Nucleus accumbens (tissue), 56 donors: ENCODE measurements around the gene NAALADL1.
"Not testable (repeated sequence)": the region's sequence is repeated elsewhere in the genome, so short reads cannot be mapped to it uniquely, and the experiment has no call there.

ENCODE experiments used
- DNase-seq, 56 donors: peaks; one replicate each; lab custom pipeline; 2025; lab: John Stamatoyannopoulos, UW

Gene NAALADL1

GRCh38 chr11:65053827-65054508 lies 4.4 kb downstream of the NAALADL1 start:
- no peak for DNase-seq

DNA sequence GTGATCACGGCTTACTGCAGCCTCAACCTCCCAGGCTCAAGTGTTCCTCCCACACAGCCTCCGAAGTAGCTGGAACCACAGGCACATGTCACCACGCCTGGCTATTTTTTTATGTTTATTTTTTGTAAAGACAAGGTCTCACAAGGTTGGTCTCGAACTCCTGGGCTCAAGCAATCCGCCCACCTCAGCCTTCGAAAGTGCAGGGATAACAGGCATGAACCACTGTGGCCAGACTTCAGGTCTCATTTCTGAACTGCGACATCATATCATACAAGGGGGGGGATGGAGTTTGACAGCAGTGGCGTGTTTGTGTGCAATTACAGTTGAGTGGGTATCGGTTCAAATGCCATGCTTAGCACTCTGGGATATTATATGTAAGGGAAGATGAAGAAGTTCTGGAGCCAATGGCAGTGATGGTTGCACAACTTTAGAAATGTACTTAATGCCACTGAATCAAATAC lies 6.9 kb downstream of the NAALADL1 start:
- no peak for DNase-seq

DNA sequence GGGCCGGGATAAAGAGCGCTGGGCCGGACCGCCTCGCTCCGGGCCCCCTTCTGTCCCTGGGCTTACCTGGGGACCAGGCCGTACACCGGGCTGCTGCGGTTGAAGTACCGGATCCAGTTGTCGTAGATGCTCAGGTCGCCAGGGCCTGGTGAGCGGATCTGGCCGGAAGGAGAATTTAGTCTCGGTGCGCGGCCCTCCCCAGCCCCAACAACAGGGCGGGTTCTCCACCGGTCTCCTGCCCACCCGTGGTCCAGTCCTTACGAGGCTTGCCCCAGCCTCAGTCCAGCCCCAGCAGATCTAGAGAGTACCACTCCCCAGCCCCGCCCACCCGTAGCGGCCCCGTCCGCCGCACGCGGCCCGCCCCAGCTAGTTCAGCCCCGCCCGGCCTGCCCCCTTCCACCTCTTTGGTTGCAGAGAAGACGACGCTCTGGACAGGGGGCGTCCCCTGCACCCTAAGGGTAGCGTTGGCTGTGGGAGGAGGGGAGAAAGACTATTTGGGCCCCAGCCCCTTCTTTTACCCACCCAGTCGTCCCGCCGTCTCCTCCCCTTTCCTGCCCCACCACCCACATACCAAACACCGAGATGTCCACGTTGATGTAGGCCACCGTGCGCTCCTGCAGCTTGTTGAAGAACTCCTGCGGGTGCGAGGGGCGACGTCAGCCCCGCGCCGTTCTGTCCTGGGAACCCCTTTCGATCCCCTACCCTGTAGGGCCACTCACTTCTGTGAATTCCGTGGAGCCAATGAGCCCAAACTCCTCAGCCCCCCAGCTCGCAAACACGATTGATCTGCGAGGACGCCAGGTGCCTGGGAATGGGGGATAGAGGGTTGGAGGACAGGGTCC lies 10.6 kb downstream of the NAALADL1 start:
- DNase-seq, result no peak

DNA sequence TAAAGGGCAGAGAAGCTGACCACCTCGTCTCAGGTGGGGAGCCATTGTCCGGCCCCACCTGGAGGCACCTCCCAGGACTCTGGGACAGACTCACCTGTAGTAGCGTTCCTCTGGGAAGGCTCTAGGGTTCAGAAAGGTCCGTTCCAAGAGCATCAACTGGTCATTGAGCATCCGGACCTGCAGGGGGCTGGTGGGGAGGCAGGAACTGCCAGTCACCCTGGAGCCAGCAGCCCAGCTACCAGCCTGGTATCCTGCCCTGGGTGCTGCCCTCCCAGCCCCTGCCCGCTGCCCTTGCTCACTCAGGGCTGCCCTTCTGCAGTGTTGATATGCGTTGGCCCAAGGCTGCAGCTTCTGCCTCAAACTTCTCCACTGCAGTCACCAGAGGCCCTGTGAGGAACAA lies 12.6 kb downstream of the NAALADL1 start:
- no peak for DNase-seq

DNA sequence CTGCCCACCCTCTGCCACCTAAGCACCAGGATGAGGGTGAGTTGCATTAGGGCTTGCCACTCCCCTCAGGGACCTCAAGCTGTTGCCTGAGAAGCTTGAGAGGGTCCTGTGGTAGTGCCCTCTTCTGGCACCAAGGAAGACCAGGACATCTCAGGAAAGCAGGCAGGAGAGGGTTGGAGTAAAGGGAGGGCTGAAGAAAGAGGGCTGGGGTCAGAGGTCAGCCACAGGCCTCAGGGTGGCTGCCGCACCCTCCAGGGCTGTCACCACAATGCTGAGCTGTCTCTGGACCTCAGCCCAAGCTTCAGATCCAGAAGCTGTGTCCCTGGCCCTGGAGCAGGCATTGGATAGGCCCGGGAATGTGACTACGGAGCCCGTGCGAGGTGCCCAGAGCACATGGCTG lies 13.3 kb downstream of the NAALADL1 start:
- no peak for DNase-seq

DNA sequence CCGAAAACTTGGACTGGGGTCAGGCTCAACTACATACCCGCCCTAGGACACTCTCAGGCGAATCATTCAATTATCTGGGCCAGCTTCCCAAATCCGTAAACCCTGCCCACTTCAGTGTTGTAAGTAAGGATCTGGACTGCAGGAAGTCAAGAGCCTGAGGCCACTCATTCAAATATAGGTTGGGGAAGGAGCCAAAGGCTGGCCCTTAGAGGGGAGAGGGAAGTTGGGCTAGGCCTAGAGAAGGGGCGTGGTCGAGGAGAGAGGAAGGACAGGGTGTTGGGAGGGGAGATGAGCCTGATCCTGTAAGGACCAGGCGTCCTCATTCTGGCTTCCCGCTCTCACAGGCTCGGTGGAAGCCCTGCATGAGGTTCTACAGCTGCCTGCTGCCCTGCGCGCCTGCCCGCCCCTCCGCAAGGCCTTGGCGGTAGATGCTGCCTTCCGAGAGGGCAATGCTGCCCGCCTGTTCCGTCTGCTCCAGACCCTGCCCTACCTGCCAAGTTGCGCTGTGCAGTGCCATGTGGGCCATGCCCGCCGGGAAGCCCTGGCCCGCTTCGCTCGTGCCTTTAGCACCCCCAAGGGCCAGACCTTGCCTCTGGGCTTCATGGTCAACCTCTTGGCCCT lies 14.4 kb downstream of the NAALADL1 start:
- peak in 12 of 56 donors; percentile 1 to 21 (median 6) for DNase-seq

DNA sequence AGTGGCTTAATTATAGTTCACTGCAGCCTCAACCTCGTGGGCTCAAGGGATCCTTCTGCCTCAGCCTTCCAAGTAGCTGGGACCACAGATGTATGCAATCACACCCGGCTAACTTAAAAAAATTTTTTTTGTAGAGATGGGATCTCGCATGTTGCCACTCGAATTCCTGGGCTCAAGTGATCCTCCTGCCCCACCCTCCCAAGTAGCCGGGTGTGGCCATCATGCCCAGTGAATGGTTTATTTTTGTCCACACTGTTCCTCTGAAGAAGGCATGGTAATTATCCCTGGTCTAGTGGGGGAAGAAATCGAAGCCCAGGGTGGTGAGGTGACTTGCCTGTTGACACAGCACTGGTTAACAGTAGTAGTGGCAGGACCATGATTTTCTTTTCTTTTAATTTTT lies 15.5 kb downstream of the NAALADL1 start:
- no peak for DNase-seq

DNA sequence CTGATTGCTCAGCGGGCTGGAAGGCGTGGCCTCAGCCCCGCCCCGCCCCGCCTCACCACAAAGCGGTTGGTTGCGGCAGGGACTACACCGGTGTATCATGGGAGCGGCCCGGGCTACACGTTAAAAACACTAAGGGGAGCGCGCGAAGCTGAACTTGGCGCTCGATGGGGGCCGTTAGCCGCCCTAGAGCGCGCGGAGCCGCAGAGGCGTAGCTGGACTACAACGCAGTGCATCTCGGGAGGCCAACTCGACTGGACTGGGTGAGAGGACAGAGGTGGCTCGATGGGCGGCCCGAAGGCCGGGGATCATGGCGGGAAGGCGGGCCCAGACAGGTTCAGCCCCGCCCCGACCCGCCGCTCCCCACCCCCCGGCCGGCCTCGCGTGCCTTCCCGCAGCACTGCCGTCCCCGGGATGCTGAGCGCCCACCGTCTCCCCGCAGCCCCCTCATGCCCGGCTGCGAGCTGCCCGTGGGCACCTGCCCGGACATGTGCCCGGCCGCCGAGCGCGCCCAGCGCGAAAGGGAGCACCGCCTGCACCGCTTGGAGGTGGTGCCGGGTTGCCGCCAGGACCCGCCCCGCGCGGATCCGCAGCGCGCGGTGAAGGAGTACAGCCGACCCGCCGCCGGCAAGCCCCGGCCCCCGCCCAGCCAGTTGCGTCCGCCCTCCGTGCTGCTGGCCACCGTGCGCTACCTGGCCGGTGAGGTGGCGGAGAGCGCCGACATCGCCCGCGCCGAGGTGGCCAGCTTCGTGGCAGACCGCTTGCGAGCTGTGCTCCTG lies 17.3 kb downstream of the NAALADL1 start, which contains the start of gene SAC3D1:
TSS of gene SAC3D1 (plus strand) at position 364 of the 776 bp plus-strand sequence. CDS start at position 447, 83 bp downstream.
- peak in 55 of 56 donors; percentile 60 to 97 (median 84) for DNase-seq

GRCh38 chr11:65040520-65040846 lies 17.9 kb downstream of the NAALADL1 start:
- DNase-seq, result no peak

GRCh38 chr11:65036931-65037330 lies 21.4 kb downstream of the NAALADL1 start:
- DNase-seq, result peak in 49 of 56 donors; percentile 2 to 83 (median 43)

DNA sequence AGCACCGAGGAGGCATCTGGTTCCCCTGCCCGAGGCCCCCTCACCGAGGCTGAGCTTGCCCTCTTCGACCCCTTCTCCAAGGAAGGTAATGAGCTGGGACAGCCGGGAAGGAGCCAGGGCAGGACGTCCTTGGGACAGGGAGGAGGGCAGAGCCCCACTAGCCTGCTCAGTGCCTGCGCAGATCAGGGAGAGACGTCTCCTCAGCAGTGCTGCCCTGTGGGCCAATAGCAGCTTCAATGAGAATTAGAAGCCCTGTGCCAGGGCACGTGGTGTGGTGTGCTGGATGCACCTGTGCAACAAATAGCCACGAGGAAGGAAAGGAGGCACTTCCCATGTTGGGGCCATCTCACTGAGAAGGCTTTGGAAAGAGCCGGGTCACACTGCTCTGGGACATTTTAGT lies 22.8 kb downstream of the NAALADL1 start:
- no peak for DNase-seq

DNA sequence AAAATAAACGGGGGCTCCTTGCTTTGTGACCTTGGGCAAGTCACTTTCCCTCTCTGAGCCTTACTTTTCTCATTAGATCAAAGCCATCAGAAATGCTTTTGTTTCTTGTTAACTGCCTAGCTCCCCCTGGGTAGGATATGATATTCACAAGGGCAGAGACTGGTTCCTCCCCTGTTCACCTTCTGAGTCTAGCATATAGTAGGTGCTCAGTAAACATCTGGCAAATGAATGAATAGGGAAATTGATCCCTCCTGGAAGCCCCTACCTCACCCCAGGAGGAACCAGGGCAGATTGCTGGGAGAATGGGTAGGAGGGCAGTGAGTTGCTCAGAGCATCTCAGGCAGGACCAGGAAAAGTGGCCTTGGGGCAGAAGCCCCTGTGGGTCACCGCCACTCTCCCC lies 23.9 kb downstream of the NAALADL1 start:
- no peak for DNase-seq

DNA sequence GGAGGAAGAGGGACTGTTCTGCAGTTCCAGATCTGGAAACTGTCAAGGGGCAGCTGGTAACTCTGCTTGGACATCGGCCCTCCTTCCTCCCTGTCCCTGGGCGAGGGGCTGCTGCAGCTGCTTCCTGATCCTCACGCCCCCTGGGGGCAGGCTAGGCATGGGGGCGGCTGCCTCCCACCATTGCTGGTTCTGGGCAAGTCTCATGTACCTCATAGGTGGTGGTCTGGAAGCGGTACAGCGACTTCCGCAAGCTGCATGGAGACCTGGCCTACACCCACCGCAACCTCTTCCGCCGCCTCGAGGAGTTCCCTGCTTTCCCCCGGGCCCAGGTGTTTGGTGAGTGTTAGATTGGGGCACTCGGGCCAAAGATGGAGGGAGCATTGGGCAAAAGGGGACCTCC lies 26.1 kb downstream of the NAALADL1 start:
- no peak for DNase-seq

GRCh38 chr11:65027213-65028067 lies 30.9 kb downstream of the NAALADL1 start, which contains the start of gene SNX15:
Gene SNX15, plus strand, starts transcription at chr11:65027439. Its CDS starts 99 bp downstream, at chr11:65027538.
- peak; percentile 57 to 98 (median 92) for DNase-seq

GRCh38 chr11:65026810-65027209 lies 31.5 kb downstream of the NAALADL1 start:
- DNase-seq, result no peak

DNA sequence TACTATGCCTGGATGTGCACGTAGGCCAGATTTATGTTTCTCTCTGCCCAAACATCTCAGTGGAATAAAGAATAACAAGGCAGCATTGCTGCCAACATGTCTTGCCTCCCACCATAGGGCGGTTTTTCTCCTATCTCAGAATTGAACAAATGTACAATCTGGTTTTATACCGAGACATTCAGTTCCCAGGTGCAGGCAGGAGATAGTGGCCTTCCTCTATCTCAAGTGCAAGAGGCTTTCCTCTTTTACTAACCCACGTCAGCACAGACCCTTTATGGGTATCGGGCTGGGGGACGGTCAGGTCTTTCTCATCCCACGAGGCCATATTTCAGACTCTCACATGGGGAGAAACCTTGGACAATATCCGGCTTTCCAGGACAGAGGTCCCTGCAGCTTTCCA lies 34.9 kb downstream of the NAALADL1 start:
- not testable (repeated sequence) for DNase-seq

DNA sequence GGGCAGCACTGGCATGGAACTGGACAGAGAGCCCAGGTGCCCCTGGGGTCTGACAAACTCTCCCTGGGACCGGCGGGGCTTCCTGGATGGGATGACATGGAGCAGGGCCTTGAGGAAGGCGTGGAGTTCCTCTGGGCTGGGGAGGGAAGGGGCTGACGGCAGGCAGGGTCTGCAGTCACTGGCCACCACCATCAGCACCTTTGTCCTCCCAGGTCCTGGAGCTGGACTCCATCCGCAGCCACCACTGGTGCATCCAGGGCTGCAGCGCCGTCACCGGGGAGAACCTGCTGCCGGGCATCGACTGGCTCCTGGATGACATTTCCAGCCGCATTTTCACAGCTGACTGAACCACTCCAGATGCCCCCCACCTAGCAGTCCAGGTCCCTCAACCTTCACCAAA lies 36.8 kb downstream of the NAALADL1 start:
- no peak for DNase-seq

DNA sequence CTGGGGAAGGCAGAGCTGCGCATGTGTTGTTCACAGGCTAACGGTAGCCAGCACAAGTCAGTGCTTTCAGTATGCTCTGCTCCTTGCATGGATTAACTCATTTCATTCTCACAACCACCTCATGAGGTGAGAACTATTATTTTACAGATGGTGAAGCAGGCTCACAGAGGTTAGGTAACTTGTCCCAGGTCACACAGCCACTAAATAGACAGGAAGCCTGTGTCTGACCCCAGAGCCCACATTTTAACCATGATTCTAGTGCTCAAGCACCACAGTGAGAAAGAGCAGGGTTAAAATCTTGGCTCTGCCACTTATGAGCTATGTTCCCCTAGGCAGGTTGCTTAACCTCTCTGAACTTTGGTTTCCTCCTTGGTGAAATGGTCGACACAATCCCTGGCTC lies 37.4 kb downstream of the NAALADL1 start:
- no peak for DNase-seq

DNA sequence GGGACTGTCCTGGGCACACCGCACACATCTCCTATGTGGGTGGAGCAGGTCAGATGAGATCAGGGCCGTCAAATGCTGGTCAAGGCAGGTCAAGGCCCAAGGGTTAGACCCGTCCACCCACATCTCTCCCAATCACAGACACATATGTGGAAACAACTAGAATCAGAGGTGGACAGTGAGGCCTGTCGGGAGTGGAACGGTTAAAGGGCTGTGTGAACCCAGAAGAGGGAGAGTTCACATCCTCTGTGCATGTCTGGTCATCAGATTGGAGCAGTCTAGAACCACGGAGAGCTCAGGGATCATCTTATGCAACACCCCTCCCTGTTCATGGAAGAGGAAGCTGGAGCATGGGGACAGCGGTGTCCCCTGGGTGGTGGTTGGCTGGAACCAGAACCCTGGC lies 38.5 kb downstream of the NAALADL1 start:
- DNase-seq, result no peak
